Right renal cortex interstitium (tissue), 3 donors: ENCODE measurements around the gene CORO1C. TPM values are rescaled to one million over a fixed set of nuclear protein-coding genes. Genes with fewer than 3 reads are reported as not detected.

ENCODE experiments used
- DNase-seq, 3 donors: peaks; one replicate each; pipeline ENCODE4 v3.0.0-alpha.2; 2013; ENCODE audit warnings: low read depth in 3 of 3, low spot score in 2 of 3
- polyA plus RNA-seq, 3 donors: library from polyadenylated mRNA; unstranded; fragments of 120-200 nt; gene quantifications; one replicate each; pipeline ENCODE4 v1.2.1, GENCODE V29; 2013; ENCODE audit not compliant: insufficient read length in 3 of 3

CORO1C gene
- polyA plus RNA-seq, 3 donors, result 57.9 to 62.0 (median 58.3) TPM

DNA sequence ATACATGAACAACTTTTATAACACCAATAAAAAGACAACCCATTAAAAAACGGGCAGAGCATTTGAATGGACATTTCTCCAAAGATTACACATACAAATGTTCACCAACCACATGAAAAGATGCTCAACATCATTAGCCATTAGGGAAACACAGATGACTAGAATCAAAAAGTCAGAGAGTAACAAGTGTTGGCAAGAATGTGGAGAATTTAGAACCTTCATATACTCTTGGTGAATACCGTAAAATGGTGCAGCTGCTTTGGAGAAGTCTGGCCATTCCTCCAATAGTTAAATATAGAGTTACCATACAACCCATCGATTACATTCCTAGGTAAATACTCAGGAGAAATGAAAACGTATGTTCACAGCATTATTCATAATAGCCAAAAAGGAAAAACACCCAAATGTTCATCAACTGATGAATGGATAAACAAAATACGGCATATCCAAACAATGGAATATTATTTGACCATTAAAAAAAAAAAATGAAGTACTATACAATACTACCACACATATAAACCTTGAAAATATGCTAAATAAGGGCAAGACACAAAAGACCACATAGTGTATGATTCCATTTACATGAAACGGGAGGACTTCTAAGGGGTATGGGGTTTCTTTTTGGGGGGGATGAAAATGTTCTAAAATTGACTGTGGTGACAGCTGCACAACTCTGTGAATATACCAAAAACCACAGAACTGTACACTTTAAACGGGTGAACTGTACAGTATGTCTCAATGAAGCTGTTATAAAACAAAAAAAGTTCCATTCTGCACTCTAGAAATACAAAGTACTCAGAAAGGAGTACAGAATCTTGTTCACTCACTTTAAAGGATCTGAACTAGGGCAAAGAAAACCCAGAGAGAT is 3.2 kb downstream of the CORO1C start:
- DNase-seq, result no peak

DNA sequence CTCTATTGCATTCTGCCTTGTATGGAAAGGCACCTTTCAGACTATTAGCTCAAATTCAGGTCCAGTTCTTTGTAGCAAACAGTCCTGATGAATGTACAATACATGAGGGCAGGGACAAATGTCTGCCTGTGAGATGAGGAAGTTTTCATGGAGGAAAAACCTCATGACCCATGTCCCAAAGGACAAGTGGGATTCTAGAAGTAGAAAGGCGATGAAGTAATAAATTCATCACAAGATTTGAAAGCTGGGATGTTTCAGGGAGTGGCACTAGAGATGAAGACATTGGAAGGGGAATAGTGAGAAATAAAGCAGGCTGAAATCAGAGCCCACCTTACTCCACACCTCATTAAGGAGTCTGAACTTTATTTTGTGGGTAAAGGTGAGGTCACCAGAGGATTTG is 4.2 kb downstream of the CORO1C start:
- DNase-seq, result no peak

DNA sequence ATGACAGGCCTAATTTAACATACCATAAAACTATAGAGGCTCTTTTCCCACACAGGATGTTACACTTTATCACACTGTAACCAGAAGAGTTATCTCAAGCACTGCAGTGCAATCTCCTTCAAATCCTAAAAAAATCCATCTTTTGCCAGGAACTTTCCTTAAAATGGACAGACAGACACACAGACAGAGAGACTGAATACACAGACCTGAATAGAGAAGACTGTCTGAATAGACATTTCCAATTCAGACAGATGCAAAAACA is 6.5 kb downstream of the CORO1C start:
- no peak for DNase-seq

DNA sequence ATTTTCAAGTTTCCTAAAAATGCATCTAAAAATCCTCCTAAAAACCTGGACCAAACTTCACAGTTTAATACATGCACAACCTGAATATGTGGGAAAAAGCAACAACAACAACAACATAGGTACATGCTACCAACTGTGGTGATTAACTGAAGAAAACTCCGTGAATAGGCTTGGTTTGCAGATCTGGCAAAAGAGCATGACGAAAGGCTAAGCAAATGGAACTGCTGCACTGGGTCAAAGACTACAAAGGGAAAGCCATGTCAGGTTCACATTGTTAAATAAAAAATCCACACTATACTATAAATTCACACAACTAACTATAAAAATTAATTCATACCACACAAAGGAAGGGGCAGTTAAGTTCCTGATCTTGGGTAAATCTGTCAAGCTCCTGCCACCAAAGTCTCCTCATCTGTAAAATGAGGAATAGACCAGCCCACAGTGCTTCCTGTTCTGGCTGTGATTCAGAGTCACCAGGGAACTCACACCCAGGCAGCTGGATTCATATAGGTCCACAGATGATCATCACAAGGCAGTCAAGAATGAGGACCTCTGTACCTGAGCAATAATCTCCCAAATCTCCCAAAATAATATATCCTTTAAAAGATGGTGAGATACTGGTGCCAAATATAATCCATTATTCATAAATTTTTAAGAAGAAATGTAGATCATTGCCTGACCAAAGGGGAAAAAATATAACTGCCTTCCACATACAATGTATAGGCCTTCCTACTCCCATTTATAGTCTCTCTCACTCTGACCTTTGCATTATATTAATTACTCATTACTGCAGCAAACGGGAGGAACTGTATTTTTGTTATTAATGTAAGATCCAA is 7.0 kb downstream of the CORO1C start:
- no peak for DNase-seq

DNA sequence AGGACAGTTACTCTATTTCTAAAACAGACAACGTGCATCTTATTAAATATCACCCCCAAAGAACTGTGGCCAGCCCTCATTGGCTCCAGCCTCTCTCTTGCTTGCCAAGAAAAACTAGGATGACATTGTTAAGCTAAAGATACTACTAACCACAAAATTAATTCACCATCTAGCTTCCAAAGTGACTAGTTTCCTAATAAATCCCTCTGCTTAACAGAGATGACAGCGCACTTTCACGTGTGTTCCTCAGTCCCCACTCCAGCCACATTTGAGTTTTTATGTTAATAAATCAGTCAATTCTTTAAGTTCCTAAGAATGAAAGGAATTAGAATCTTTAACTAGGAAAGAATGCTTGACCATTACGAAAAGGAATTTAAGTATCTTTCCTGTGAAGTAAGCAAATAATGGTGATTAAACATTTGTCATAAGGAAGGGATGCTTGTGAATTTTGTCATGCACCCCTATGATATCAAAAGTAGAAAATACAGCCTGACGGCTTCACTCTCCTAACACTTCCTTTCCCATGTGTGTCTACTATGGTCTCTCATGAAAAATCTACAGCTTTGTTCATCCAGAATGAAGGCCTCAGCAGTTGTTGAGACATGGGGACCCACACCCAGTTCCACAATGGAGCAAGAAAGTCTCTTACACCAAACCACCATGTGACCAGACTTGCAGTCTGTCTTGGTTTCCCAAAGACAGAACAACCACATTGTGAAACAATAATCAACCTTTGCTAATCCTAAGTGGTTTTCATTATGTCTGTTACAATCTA is 8.1 kb downstream of the CORO1C start:
- DNase-seq, result no peak

DNA sequence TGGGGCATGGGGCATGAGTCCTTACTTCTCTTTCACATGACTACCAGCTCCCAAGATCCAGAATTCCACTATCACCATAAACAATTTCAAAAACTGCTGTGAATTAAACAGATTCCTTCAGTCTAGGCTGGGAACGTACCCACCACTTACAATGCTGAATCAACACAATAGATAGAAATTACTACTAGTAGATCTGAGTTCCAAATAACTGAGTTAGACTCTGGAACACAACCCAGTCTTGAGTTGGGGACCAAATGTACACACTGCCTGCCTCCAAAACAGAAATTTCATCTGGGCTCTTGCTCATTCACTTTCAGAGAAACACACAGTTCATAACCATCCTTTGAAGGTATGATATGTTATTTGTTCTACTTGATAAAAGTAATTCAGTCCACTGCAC is 8.9 kb downstream of the CORO1C start:
- no peak for DNase-seq

DNA sequence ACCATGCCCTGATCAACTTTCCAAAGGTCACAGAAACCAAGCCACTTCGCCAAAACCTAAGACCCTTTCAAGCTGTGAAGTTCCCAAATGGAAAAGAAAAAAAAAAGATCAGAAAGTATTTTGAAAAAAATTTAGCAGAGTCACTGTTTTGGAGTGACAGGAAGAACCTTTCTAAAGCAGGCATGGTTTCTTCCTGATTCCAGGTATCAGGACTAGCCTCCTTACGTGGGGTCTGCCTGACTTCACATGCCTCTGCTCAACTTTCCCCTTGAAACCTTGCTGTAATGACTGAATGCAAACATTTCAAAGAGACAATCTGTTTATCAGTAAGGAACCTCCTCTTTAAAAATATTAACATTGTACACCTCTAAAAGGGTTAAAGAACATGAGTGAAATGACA is 9.5 kb downstream of the CORO1C start:
- no peak for DNase-seq

DNA sequence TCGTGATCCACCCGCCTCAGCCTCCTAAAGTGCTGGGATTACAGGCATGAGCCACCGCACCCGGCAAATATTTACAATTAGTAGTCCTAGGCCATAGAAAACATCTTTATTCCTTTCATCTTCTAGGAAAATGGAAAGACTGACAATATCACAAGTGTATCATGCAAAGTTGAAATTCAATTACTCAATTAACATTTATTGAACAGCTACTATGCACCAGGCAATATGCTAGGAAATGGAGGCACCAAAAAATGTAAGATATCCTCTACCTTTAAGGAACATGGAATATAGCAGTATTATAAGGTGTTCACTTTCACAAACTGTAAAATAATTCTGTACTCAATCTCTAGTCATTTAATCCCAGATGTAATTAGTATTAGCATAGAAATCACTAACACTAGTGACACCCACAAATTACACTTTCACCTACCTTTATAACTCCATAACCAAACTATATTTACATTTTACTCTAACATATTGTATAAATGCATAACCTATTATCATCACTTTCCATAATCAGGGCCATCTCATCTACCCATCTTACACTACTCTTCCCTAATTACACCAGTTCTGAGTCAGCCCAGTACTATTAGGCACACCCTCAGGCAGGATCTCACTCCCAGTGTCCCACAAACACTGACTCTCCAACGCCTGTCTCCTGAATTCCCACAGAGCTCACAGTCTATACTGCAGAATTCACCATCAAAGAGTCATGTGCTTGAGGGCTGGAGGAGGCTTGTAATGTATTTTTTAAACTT is 10.4 kb downstream of the CORO1C start:
- no peak for DNase-seq

DNA sequence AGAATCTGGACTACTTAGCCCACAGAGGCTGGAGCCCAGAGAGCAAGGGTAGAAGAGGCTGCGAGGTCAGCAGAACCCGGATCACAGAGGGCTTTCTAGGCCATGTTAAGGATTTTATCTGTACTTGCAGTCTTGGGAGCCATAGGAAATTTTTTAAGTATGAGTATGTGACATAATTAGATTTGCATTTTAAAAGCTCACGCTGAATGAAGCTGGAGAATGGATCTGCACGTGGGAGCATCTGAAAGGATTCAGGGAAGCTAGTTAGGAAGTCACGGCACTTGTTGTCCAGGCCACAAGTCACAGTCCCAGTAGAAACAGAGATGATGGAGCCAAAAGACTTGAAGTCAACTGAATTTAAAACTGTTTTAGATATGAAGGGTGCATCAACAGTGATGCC is 14.1 kb downstream of the CORO1C start:
- DNase-seq, result no peak

DNA sequence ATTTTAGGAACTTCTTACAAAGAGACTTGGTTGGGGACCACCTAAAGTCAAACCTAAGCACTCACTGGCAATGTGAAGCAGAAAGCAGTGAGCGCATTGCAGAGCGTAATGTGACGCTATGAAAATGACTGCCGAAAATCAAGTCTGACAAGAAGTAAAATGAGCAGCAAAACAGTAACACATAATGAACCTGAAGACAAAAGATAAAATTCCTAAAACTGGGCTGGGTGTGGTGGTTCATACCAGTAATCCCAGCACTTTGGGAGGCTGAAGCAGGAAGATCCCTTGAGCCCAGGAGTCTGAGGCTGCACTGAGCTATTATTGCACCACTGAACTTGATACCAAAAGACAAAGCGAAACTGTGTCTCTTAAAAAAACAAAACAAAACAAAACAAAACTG is 16.5 kb downstream of the CORO1C start:
- DNase-seq, result no peak

DNA sequence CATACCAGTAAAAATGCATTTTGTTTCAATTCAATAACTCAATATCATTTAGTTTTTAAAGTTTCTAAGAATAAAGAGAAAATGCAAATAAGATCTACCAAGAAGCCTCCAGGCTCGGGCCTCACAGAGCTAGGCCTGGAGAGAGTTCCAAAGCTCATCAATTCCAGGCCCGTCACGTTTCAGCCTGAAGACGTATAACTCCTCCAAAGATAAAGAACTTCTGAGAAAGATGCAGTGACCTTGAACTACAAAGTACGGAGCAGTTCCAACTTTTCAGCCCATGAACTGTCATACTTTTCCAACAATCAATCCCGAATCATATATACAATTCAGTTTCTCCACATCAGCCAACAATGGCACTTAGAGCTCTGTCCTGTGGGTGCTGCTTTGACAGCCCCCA is 17.8 kb downstream of the CORO1C start:
- no peak for DNase-seq

DNA sequence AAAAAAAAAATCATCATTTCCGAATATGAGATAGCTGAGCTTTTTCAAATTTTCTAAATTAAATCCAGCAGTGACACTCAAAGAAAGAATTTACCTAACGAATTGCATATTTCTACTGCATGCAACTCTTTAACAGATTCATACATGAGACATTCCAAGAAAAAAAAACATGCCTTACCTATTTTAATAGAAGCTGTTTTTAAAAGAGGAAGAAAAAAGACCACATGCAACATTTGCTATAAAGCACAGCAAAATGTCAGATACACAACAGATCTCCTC is 18.5 kb downstream of the CORO1C start:
- DNase-seq, result no peak

DNA sequence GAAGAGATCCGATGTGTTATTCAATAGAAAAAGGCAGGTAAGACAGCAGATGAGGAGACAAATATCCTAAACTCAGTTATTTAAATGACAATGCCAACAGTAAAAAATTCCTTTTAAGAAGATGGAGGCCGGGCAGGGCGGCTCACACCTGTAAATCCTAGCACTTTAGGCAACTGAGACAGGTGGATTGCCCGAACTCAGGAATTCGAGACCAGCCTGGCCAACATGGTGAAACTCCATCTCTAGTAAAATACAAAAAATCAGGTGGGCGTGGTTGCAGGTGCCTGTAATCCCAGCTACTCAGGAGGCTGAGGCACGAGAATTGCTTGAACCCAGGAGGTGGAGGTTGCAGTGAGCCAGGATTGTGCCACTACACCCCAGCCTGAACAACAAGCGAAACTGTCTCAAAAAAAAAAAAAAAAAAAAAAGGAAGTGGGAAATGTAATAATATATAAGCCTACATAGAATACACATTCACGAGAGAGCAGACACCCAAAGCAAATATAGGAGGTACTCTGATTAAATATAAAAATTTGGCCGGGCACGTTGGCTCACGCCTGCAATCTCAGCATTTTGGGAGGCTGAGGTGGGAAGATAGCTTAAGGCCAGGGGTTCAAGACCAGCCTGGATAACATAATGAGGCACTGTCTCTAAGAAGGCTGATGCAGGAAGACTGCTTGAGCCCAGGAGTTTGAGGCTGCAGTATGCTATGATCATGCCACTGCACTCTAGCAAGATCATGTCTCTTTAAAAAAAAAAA is 19.0 kb downstream of the CORO1C start:
- no peak for DNase-seq

DNA sequence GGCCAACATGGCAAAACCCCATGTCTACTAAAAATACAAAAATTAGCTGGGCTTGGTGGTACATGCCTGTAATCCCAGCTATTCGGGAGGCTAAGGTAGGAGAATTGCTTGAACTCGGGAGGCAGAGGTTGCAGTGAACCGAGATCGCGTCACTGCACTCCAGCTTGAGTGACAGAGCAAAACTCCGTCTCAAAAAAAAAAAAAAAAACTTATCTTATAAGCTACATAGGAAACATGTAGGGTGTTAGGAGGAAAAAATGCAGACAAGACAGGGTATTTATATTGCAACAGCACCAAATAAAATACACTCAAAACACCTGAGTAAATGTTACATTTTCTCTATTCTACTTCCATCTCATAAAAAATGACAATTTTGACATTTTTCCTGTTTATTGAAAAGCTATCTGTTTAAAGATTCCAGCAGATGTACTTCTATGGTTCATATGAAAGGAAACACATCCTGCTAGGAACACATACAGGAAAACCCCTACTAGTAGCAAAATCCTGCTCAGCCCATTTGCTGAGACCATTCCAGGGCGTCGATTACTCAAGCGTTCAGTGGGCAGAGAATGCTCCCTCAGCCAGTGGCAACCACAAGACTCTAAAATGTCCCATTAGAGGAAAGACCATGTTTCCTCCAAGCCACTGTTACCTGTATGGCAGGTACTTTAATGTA is 19.7 kb downstream of the CORO1C start:
- DNase-seq, result no peak

DNA sequence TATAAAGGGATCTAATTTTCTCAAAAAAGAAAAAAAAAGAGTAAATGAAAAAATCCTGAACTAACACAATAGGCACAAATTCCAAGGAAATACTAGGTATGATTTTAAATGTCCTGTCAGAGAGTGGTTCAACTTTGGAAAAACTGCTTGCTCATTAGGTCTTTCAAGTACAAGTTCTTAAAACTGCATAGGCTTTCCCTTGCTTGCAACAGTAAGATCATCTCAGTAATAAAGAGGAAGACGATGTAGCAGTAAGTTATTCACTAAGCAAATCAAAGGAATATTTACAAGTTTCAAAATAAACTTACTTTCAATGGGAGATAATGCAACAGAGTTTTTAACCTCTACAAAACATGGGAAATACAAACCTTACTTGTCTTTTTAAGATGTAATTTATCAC is 21.6 kb downstream of the CORO1C start:
- DNase-seq, result no peak

DNA sequence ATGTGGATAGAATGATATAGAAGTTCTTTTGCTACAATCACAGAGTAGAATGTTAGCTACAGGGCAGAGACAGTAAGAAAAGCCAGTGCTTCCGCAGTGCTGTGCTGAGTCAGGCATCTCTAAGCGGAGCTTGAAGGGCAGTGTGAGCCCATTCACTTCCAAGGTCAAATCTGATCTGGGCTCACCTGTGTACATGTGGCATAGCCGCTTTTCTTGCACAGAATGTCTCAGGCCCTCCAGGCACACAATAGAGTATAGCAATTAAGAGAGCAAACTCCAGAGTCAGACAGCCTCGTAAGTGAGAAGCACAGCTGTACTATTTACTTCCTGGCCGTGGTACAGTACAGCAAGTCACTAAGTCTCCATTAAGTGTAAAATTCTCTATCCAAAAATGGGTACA is 26.8 kb downstream of the CORO1C start:
- DNase-seq, result no peak

DNA sequence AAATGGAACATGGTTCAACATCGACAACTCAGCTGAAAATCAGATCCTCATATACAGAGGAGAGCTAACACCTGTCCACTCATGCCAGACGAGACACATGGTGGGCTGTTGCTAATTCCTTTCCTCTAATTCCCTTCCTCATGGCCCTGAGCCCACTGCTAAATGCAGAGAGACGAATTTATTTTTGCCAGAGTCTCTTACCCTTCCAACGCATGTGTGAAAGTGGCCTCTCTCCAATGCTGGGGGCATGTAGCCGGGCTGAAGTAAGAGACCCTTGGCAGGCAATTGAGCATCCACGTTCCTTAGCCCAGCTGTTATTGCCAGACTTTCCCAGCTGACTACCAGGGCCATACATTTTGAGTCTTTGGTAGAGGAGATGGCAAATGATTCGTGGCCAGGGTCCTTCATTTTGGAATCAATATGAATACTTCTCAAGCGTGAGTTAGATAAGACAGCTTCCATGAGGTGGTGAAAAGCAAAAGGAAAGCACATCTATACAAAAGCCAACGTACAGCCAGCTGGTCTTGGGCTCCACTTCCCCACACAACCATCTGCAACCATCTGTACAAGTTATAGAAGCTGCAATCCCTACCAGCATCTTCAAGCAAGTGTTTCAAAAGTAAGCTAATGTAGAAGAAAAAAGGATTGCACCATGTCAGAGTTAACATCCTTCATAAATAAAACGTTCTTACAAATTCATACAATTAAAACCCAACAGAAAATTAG is 28.6 kb downstream of the CORO1C start:
- DNase-seq, result no peak

DNA sequence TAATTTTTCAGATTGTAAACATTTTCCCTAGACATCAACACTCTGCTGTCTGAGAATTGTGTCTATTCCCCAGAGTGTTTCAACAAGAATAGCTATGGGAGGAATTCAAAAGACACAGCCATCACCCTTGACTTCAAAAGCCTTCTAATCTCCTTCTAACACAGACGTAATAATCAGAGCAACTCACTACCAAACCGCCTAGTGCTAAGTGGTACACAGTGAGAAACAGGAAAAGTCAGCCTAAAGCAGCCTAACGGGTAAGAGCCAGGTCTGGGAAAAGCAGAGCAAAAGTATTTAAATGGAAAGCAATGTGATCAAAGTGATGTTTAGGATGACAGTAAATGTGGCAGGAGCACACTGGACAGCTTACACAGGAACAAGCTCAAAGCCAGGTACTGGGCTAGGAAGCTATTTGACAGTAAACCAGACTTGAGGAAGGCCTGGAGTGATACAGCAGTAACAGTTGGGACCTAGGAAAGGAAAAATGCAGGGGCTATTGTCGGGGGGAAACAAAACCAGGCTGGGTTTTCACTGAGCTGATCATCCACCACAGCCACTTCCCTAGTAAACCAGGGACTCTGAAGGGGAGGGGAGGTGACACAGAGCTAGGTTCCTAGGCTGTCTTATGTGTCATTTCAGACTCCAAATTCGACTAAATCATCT is 29.4 kb downstream of the CORO1C start:
- DNase-seq, result no peak
